Body of pancreas (tissue), 4 donors: ENCODE results near the gene CSNK1G1.

ENCODE experiments used
- POLR2A ChIP-seq, 3 donors: fragments of 450-650 bp; IDR thresholded peaks; one replicate each; pipeline ENCODE4 v1.6.1; 2016; ENCODE audit warnings: antibody characterized with exemption in 3 of 3, mild to moderate bottlenecking in 2 of 3
- TF ChIP-seq, protein P1 (sequence below), 7 experiments: fragments of 450-650 bp in 4 of 7; fragments of 200-600 bp in 3 of 7; sonication (generic) in 3 of 7; IDR thresholded peaks; one replicate each; pipeline ENCODE4 v1.5.1; 2016 to 2019; ENCODE audit warnings: antibody characterized with exemption in 7 of 7

DNA sequence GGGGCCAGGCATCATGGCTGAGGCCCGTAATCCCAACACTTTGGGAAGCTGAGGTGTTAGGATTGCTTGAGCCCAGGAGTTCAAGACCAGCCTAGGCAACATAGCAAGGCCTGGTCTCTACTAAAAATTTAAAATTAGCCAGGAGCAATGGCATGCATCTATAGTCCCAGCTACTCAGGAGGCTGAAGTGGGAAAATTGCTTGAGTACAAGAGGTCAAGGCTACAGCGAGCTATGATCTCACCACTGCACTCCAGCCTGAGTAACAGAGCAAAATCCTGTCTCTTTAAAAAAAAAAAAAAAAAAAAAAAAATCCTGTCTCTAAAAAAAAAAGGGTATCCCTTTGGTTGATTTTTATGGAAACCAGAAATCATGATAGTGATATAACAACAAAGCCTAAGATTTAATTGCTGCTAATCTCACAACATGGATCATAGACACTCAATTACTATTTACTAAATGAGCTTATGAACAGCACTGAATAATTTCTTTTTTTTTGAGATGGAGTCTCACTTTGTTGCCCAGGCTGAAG is 13.2 kb upstream of the CSNK1G1 start:
- TF ChIP-seq POLR2A (IDR thresholded peaks at IDR 0.05), result no peak
- TF ChIP-seq, protein P1, sequence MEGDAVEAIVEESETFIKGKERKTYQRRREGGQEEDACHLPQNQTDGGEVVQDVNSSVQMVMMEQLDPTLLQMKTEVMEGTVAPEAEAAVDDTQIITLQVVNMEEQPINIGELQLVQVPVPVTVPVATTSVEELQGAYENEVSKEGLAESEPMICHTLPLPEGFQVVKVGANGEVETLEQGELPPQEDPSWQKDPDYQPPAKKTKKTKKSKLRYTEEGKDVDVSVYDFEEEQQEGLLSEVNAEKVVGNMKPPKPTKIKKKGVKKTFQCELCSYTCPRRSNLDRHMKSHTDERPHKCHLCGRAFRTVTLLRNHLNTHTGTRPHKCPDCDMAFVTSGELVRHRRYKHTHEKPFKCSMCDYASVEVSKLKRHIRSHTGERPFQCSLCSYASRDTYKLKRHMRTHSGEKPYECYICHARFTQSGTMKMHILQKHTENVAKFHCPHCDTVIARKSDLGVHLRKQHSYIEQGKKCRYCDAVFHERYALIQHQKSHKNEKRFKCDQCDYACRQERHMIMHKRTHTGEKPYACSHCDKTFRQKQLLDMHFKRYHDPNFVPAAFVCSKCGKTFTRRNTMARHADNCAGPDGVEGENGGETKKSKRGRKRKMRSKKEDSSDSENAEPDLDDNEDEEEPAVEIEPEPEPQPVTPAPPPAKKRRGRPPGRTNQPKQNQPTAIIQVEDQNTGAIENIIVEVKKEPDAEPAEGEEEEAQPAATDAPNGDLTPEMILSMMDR (IDR thresholded peaks at IDR 0.05), result no peak
